Measurements from ENCODE around the gene SORL1.
"Not testable (repeated sequence)": the region's sequence is repeated elsewhere in the genome, so short reads cannot be mapped to it uniquely, and the experiment has no call there.

Gene SORL1

GRCh38 chr11:121595717-121596161 is 143.6 kb downstream of the SORL1 start:
- DNase-seq, result no peak

GRCh38 chr11:121596195-121597155 is 144.4 kb downstream of the SORL1 start:
- no peak for DNase-seq

- DNase-seq, result no peak
Observed at GRCh38 chr11:121603316-121603715, 151.2 kb downstream of the SORL1 start.

GRCh38 chr11:121604152-121604551 is 152.0 kb downstream of the SORL1 start:
- no peak for DNase-seq

- no peak for DNase-seq
Observed at GRCh38 chr11:121606354-121606753, 154.2 kb downstream of the SORL1 start.

- DNase-seq, result no peak
Observed at GRCh38 chr11:121607341-121607740, 155.2 kb downstream of the SORL1 start.

- DNase-seq, result no peak
Observed at GRCh38 chr11:121608545-121609098, 156.5 kb downstream of the SORL1 start.

- DNase-seq, result no peak
Observed at GRCh38 chr11:121610706-121611105, 158.6 kb downstream of the SORL1 start.

- DNase-seq, result no peak
Observed at GRCh38 chr11:121611242-121611641, 159.1 kb downstream of the SORL1 start.

- no peak for DNase-seq
Observed at GRCh38 chr11:121613724-121614123, 161.6 kb downstream of the SORL1 start.

GRCh38 chr11:121614636-121615240 is 162.6 kb downstream of the SORL1 start:
- DNase-seq, result no peak

GRCh38 chr11:121615501-121615900 is 163.4 kb downstream of the SORL1 start:
- DNase-seq, result no peak

GRCh38 chr11:121618516-121618915 is 166.4 kb downstream of the SORL1 start:
- DNase-seq, result no peak

- DNase-seq, result no peak
Observed at GRCh38 chr11:121625777-121626506, 173.8 kb downstream of the SORL1 start.

GRCh38 chr11:121626507-121626875 is 174.4 kb downstream of the SORL1 start:
- no peak for DNase-seq

GRCh38 chr11:121626980-121627379 is 174.9 kb downstream of the SORL1 start:
- DNase-seq, result no peak

GRCh38 chr11:121630041-121630440 is 177.9 kb downstream of the SORL1 start:
- no peak for DNase-seq

GRCh38 chr11:121631456-121631855 is 179.3 kb downstream of the SORL1 start:
- DNase-seq, result no peak

GRCh38 chr11:121634273-121634672 is 182.2 kb downstream of the SORL1 start:
- no peak for DNase-seq

- no peak for DNase-seq
Observed at GRCh38 chr11:121634889-121635288, 182.8 kb downstream of the SORL1 start.

- no peak for DNase-seq
Observed at GRCh38 chr11:121636081-121636799, 184.1 kb downstream of the SORL1 start.

- no peak for DNase-seq
Observed at GRCh38 chr11:121636800-121637176, 184.7 kb downstream of the SORL1 start.

- not testable (repeated sequence) for DNase-seq
Observed at GRCh38 chr11:121637587-121637986, 185.5 kb downstream of the SORL1 start.
